ENCODE measurements around the gene ZGPAT.

The ZGPAT gene

DNA sequence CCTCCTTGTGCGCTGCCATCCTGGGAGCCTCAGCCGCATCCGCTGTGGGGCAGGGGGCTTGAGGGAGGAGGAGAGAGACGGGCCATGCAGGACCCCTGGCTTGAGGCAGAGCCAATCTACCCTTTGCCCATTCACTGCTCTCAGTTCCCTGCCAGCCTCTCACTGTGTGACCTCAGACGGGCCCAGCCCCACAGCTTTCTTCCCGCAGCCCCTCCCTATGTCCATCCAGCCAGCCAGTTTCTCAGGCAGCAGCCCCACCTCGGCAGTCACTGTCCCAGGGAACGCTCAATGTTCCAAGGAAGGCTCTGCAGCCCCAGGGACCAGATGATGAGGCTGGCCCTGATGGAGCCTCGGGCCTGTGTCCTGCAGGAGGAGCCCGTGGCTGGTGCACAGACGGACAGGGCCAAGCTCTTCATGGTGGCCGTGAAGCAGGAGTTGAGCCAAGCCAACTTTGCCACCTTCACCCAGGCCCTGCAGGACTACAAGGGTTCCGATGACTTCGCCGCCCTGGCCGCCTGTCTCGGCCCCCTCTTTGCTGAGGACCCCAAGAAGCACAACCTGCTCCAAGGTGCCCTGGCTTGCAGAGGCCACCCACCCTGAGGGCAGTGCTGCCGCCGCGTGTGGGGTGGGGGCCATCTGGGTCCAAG, 15.3 kb upstream of the ZGPAT start:
- DNase-seq (ENCODE audit: low read depth, low spot score) = no peak

DNA sequence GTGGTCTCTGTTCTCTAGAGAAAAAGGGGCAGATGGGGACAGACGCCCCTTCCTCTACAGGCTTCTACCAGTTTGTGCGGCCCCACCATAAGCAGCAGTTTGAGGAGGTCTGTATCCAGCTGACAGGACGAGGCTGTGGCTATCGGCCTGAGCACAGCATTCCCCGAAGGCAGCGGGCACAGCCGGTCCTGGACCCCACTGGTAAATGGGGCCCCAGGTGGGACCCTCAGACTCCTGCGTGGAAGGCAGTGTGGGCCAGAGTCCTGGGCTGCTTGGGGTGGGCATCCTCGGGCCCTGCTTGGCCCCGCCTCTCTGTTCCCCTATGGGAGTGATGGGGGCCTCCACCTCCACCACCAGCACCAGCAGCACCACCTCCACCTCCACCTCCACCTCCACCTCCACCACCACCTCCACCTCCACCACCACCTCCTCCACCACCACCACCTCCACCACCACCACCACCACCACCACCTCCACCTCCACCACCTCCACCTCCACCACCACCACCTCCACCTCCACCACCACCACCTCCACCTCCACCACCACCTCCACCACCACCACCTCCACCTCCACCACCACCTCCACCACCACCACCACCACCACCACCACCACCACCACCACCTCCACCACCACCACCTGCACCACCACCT, 14.6 kb upstream of the ZGPAT start:
- no peak for DNase-seq (ENCODE audit: low read depth, low spot score)

GRCh38 chr20:63693733-63694583, 13.9 kb upstream of the ZGPAT start:
- no peak for DNase-seq (ENCODE audit: low read depth, low spot score)

- no peak for DNase-seq (ENCODE audit: low read depth, low spot score)
Measured at GRCh38 chr20:63694584-63695423, 13.0 kb upstream of the ZGPAT start.

- DNase-seq (ENCODE audit: low read depth, low spot score) = no peak
Measured at GRCh38 chr20:63695424-63696305, 12.2 kb upstream of the ZGPAT start.

DNA sequence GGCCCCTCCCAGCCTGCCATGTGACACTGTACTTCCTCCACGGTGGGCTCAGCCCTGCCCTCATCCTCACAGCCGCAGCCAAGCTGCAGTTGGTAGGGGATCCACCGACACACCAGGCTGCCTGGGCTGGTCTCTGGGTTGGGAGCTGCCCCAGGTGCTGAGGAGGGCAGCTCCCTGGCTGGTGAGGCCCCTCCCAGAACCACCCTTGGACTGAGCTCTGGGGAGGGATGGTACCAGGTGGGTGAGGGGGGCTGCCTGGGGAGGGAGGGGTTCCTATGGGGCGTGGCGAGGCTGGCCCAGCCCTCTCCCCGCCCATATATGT, 11.6 kb upstream of the ZGPAT start:
- DNase-seq (ENCODE audit: low read depth, low spot score) = no peak

DNA sequence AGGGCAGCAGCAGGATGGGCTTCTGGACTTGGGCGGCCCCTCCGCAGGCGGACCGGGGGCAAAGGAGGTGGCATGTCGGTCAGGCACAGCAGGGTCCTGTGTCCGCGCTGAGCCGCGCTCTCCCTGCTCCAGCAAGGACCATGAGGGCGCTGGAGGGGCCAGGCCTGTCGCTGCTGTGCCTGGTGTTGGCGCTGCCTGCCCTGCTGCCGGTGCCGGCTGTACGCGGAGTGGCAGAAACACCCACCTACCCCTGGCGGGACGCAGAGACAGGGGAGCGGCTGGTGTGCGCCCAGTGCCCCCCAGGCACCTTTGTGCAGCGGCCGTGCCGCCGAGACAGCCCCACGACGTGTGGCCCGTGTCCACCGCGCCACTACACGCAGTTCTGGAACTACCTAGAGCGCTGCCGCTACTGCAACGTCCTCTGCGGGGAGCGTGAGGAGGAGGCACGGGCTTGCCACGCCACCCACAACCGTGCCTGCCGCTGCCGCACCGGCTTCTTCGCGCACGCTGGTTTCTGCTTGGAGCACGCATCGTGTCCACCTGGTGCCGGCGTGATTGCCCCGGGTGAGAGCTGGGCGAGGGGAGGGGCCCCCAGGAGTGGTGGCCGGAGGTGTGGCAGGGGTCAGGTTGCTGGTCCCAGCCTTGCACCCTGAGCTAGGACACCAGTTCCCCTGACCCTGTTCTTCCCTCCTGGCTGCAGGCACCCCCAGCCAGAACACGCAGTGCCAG, 11.0 kb upstream of the ZGPAT start, which contains the start of gene TNFRSF6B:
Gene TNFRSF6B, plus strand, starts transcription at position 25 of the 729 bp plus-strand sequence. Its CDS starts 116 bp downstream, at position 141.
- DNase-seq (ENCODE audit: low read depth, low spot score) = no peak

DNA sequence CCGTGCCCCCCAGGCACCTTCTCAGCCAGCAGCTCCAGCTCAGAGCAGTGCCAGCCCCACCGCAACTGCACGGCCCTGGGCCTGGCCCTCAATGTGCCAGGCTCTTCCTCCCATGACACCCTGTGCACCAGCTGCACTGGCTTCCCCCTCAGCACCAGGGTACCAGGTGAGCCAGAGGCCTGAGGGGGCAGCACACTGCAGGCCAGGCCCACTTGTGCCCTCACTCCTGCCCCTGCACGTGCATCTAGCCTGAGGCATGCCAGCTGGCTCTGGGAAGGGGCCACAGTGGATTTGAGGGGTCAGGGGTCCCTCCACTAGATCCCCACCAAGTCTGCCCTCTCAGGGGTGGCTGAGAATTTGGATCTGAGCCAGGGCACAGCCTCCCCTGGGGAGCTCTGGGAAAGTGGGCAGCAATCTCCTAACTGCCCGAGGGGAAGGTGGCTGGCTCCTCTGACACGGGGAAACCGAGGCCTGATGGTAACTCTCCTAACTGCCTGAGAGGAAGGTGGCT, 10.4 kb upstream of the ZGPAT start:
- DNase-seq (ENCODE audit: low read depth, low spot score) = no peak

DNA sequence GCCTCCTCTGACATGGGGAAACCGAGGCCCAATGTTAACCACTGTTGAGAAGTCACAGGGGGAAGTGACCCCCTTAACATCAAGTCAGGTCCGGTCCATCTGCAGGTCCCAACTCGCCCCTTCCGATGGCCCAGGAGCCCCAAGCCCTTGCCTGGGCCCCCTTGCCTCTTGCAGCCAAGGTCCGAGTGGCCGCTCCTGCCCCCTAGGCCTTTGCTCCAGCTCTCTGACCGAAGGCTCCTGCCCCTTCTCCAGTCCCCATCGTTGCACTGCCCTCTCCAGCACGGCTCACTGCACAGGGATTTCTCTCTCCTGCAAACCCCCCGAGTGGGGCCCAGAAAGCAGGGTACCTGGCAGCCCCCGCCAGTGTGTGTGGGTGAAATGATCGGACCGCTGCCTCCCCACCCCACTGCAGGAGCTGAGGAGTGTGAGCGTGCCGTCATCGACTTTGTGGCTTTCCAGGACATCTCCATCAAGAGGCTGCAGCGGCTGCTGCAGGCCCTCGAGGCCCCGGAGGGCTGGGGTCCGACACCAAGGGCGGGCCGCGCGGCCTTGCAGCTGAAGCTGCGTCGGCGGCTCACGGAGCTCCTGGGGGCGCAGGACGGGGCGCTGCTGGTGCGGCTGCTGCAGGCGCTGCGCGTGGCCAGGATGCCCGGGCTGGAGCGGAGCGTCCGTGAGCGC, 9.8 kb upstream of the ZGPAT start:
- DNase-seq (ENCODE audit: low read depth, low spot score) = no peak

DNA sequence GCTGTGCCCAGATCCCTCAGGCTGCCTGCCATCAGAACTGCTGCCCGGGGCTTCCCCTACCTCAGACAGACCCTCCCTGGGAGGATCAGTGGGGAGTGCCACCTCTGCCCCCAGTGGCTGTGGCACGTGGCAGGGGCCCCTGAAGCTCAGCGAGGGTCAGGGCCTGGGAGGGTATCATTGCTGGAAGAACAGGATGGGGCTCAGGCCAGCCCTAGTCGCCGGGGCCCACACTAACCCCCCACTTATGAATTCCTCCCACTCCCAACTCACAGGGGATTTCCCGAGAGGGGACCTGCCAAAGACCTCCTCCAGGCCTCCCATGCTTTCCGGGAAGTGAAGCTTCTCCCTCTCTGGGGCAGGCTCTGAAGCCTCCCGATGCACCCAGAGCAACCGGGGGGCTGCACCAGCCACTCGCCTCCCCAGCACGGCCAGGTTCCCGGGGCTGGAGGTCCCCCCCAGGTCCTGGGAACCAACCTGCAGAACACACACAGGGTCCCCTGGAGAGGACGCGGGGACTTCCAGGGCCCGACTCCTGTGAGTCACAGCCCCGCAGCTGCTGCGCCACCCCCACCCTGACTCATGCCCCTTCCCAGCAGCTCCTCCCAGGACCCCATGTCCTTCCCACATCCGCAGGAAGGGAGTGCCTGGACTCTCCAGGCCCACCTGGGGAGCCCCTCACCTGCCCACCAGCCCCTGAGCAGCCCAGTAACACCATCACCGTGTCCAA, 8.9 kb upstream of the ZGPAT start:
- DNase-seq (ENCODE audit: low read depth, low spot score) = peak; percentile 71

DNA sequence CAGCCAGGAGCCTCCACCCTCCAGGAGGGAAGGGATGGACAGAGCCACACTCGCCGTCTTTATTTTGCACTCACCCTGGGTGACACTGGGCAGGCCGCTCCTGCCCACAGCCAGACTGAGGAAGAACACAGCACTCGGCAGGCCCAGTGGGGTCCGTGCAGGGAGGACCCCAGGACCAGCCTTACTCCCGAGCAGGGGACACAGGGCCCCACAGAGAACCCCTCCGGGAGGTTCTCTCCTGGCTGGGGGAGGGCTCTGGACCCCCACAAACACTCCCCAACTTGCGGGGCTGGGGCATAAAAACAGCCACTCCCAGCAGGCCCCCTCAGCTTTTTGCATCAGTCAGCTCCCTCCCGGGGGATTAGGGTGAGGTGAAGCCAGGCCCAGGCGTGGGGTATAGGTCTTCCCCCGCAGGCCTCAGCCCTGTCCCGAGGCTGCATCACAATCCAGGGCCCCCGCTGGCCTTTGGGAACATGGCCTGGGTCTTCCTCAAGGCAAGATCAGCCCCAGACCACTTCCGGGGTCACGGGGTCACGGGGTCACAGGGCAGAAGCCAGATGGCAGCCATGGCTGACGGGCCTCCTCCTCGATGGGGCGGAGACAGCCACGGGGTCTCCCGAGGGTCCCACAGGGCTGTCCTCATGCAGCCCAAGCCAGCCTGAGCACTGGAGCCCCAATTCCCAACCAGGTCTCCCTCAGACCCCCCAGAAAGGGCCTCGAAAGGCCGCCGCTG, 8.2 kb upstream of the ZGPAT start:
- no peak for DNase-seq (ENCODE audit: low read depth, low spot score)

DNA sequence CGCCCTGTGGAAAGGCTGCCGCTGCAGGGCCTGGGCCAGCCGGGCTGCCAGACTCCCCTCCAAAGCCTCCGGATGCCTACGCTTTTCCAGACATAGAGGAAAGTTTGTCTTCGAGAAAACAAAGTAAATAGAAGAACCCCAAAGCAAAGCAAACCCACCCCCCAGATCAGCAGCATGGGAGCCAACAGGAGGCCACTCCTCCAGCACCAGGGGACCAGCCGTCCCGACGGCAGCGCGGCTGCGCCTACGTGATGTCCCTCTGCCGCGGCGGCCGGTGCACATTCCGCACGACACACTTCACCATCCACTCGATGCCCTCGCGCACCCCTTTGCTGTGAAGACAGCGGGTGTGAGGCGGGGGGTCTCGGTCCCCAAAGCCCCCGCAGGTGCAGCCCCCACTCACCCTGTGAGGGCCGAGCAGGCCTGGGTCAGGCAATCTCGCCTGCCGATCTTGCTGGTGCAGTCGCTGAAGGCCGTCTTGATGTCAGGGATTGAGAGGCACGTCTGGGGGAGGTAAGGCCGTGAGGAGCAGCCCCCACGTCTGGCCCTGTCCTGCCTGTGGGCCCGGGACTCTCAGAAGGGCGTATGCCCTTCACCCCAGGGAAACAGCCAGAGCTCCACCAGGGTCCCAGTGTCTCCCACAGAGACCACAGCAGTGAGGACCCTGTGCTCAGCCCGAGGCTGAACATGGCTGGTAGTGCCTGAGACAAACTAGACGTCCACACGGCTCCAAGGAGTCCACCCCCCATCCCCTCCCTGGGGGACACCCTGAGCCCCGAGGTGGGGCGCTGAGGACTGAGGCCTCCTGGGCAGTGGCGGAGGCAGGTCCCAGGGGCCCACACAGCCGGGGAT, 7.4 kb upstream of the ZGPAT start:
- no peak for DNase-seq (ENCODE audit: low read depth, low spot score)

DNA sequence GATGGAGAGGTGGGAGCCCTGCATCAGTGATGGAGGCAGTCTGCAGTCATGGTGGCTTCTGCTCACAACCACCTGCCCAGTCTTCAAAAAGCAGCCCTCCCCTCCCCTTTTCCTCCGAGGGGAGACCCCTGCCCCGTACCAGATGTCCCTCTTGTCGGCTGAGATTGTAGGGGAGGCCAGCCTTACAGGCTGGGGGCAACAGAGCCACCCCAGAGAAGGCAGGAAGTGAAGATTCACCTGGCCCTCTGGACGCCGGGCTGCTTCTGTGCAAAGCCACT, 6.8 kb upstream of the ZGPAT start:
- no peak for DNase-seq (ENCODE audit: low read depth, low spot score)

- no peak for DNase-seq (ENCODE audit: low read depth, low spot score)
Measured at GRCh38 chr20:63701329-63702035, 6.4 kb upstream of the ZGPAT start.

- DNase-seq (ENCODE audit: low read depth, low spot score) = no peak
Measured at GRCh38 chr20:63702036-63702665, 5.7 kb upstream of the ZGPAT start.

Measured in brain pericyte (primary cell).